Choroid plexus epithelial cell (primary cell): ENCODE measurements around the gene MEGF8.

Source experiments
- DNase-seq: peaks from one replicate; pipeline ENCODE4 v3.0.0-alpha.2; 2010; ENCODE audit warnings: low read depth
- H3K4me3 ChIP-seq: 2 replicates; pipeline ENCODE4 v1.5.1; 2011; ENCODE audit warnings: low read depth, mild to moderate bottlenecking, control low read depth, low read length, moderate library complexity
- TF ChIP-seq, protein P1 (sequence below): conservative IDR thresholded peaks from 2 replicates; pipeline ENCODE4 v1.5.1; 2011; ENCODE audit warnings: low read depth, mild to moderate bottlenecking, control low read depth, inconsistent platforms, low read length, moderate library complexity

MEGF8 gene

DNA sequence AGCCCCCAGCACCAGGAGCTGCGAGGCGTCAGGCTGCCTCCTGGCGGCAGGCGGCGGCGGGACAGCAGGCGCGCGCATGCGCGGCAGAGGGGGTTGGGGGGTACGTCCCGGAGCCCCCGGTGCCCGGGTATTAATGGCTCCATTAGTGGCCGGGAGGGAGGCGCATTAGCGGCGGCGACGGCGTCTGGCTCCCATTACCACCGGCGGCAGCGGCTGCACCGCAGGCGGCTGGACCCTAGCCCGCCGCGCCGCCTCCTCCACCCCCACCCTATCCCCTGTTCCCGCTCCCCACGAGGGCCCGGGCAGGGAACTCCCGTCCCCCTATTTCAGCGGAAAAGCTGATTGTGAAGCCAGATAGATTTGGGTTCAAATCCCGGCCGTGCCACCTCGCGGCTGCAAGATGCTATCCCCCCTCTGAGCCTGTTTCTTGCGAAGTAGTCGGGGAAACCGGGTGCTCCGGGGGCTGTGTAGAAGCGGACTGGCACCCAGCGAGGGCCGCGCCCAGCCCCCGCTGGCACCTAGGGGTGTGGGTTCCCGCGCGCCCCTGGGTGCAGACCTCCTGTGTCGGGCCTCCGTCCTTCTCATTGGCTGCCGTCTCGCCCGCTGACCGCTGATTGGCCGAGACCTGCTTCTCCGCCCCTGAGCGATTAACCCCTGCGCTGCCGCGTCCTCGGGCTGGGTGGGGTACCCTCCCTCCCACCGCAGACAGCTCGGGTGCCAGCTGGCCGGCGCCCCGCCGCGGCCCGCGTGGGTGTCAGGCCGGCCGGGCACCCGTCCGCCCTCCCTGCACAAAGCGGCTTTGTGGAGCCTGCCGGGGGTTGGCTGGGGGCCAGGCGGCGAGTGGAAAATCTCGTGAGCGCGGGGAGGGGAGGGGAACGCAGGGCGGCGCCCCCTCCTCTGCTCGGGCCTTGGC lies 45.3 kb upstream of the MEGF8 start:
- TF ChIP-seq, protein P1, sequence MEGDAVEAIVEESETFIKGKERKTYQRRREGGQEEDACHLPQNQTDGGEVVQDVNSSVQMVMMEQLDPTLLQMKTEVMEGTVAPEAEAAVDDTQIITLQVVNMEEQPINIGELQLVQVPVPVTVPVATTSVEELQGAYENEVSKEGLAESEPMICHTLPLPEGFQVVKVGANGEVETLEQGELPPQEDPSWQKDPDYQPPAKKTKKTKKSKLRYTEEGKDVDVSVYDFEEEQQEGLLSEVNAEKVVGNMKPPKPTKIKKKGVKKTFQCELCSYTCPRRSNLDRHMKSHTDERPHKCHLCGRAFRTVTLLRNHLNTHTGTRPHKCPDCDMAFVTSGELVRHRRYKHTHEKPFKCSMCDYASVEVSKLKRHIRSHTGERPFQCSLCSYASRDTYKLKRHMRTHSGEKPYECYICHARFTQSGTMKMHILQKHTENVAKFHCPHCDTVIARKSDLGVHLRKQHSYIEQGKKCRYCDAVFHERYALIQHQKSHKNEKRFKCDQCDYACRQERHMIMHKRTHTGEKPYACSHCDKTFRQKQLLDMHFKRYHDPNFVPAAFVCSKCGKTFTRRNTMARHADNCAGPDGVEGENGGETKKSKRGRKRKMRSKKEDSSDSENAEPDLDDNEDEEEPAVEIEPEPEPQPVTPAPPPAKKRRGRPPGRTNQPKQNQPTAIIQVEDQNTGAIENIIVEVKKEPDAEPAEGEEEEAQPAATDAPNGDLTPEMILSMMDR: peak; percentile 76

DNA sequence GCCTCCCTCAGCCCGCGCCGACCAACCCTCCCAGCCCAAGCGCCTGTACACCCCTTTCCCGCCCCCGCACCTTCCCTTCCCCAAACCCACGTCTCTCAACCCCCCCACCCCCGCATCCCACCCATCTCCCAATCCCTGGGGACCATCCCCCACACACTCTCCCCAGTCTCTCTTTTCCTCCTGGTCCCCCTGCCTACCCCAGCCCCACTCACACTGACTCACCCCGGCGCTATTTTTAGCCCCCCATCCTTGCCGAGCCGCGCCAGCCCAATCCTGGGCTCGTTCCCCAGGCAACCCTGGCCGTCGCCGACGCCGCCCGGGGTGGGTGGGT lies 44.7 kb upstream of the MEGF8 start:
- DNase-seq: no peak
- TF ChIP-seq, protein P1: no peak
- peak overlapping the region; percentile 79 for H3K4me3 ChIP-seq

More for the DNA sequence above, 45.3 kb upstream of the MEGF8 start:
- peak; percentile 88 for DNase-seq
- peak overlapping the region; percentile 79 for H3K4me3 ChIP-seq

DNA sequence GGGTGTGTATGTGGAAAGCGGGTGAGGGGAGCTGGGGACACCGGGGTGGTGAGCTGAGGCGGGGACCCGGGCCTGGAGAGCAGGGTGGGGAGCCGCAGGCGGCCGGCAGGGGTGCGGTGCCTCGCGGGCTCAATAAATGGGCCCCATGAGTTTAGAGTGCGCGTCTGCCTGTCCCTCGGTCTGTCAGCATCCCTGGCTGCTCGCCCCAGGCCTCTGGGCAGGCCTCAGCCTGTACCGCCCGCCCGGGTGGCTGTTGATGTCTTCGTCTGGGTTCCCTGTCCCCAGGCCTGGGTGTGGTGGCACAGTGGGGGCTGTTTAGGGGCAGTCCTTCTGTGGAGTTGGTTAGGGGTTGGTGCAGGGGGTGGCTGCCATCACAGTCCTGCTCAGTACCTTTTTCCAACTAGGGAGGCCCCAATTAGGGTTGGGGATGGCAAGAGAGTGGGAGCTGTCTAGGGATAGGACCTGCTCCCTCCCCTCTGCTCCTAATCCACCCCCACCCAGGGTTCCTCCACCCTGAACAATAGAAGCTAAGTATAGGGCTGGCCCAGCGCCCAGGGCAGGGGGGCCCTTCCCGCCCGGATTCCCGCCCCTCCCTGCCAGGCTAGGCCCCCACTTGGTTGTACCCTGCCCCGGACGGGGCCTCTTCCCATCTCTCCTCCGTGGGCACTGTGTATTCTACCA lies 44.1 kb upstream of the MEGF8 start:
- no peak for DNase-seq
- TF ChIP-seq, protein P1: peak; percentile 14
- peak overlapping the region; percentile 79 for H3K4me3 ChIP-seq

DNA sequence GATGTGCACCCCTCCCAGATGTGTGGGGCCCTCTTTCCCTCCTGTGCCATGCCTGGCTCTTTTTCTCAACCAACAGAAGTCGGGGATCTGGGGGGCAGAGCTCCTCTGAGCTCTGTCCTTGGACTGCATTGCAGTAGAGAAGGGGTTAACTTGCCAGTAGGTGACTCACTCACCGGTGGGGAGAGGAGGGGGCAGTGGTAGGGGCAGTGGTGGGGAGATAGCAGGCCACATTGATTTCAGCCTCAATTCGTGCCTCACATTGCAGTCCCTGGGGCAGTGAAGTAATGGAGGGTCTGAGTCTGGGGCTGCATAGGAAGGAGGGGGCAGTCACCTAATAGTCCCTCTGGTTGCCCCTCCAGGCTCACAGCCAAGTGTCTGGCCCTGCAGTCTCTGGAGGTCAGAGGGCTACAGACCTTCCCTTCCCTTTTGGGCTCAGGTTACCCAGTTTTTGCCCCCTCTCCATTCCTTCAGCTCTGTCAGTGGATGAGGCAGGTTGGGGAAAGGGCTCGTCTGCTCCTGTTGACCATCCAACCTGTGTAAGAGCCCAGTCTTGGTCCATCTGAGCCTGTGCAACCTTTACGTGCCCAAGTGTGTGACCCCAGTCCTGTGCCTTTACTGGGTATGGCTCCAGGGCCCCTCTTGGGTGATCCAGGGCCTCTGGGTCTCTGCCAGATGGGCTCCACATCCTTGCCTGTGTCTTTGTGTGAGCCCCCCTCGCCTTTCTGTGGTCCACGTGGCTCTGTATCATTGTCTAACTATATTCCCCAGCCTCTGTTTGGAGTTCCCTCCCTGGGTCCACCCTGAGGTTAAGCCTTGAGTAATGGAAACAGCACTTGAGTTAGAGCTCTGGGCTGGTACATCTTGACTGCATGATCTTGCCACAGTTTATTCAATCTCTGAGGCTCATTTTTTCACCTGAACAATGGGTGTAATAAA lies 43.3 kb upstream of the MEGF8 start:
- H3K4me3 ChIP-seq: peak overlapping the region; percentile 28
- TF ChIP-seq, protein P1: no peak
- DNase-seq: peak; percentile 59

DNA sequence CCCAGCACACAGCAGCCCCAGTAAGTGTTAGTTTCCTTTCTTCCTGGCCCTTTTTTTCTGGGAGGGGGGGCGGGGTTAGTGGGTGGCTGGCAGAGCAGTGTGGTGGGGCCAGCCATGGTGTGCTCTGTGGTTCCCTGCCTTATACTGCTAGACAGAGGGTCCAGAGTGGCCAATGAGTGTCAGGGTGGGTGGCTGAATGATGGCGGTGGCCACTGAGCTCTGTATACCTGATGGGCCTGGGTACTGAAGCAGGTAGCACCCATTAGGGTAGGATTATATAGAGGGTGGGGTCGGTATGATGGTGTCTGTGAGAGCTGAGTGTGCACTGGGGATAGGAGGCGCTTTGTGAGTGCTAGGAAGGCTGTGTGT lies 42.6 kb upstream of the MEGF8 start:
- H3K4me3 ChIP-seq: no peak overlapping the region
- DNase-seq: no peak
- TF ChIP-seq, protein P1: no peak

DNA sequence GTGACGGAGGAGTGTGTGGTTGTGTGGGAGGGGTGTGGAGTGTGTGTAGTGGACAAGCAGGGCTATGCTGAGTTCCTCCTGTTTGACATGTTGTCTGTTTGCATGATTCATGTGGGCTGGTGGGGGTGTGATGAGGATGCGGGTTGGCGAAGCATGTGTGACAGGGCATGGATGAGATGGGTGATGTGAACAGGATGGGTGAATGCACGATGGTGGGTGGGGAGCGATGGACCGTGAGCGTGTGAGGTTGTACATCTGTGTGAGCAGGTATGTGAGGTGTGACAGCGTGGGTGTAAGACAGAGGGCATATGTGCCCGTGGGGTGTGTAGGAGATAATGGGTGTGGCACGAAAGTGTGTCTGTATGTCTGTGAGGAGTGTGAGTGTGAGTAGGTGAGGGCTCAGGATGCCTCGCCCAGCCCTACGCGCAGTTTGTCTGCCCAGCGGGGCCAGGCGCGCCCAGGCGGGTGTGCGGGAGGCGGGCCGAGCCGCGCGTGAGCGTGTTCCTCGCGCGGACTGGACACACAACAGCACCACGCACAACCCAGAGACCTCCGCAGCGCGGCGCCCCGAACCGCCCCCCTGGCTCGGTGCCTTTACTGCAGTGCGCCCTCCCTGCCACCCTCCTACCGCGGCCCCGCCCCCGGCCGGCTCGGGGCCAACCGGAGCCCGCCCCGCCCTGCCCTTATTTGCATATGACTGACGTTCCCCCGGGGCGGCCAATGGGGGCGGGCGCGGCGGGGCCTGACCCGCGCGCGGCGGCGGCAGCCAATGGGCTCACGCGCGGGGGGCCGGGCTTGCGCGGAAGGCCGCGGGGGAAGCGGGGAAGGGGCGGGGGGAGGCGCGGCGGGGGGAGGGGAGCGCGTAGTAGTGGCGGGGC lies 42.0 kb upstream of the MEGF8 start:
- DNase-seq: peak; percentile 92
- H3K4me3 ChIP-seq: peak overlapping the region; percentile 72
- TF ChIP-seq, protein P1: no peak
